ENCODE results near the gene MINDY2. TPM values are rescaled to one million over a fixed set of nuclear protein-coding genes. Genes with fewer than 3 reads are reported as not detected.

Gene MINDY2
- total and polyA plus RNA-seq, 2 of the 8 experiments (the other 6 are each of a cell fraction or from before 2014, with no cell fraction given) = 3.1 to 25.7 TPM

DNA sequence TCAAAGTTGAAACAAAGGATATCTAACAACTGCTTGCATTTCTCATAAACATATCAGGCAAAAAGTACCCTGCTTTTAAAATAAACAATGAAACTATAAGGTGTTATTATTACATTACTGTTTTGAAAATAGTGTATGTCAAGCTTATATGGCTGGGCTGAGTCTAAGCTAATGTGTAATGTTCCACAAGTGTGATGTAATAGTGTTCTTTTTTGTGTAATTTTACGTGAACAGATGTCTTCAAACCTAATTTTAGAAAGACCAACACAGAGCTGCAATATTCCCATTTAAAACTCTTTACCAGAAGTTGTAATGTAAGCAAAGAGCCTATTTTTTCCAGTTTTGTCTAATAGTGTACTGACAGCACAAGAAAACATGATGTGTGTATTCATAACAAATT is 34.0 kb downstream of the MINDY2 start (continued):
- TF ChIP-seq, protein P1, sequence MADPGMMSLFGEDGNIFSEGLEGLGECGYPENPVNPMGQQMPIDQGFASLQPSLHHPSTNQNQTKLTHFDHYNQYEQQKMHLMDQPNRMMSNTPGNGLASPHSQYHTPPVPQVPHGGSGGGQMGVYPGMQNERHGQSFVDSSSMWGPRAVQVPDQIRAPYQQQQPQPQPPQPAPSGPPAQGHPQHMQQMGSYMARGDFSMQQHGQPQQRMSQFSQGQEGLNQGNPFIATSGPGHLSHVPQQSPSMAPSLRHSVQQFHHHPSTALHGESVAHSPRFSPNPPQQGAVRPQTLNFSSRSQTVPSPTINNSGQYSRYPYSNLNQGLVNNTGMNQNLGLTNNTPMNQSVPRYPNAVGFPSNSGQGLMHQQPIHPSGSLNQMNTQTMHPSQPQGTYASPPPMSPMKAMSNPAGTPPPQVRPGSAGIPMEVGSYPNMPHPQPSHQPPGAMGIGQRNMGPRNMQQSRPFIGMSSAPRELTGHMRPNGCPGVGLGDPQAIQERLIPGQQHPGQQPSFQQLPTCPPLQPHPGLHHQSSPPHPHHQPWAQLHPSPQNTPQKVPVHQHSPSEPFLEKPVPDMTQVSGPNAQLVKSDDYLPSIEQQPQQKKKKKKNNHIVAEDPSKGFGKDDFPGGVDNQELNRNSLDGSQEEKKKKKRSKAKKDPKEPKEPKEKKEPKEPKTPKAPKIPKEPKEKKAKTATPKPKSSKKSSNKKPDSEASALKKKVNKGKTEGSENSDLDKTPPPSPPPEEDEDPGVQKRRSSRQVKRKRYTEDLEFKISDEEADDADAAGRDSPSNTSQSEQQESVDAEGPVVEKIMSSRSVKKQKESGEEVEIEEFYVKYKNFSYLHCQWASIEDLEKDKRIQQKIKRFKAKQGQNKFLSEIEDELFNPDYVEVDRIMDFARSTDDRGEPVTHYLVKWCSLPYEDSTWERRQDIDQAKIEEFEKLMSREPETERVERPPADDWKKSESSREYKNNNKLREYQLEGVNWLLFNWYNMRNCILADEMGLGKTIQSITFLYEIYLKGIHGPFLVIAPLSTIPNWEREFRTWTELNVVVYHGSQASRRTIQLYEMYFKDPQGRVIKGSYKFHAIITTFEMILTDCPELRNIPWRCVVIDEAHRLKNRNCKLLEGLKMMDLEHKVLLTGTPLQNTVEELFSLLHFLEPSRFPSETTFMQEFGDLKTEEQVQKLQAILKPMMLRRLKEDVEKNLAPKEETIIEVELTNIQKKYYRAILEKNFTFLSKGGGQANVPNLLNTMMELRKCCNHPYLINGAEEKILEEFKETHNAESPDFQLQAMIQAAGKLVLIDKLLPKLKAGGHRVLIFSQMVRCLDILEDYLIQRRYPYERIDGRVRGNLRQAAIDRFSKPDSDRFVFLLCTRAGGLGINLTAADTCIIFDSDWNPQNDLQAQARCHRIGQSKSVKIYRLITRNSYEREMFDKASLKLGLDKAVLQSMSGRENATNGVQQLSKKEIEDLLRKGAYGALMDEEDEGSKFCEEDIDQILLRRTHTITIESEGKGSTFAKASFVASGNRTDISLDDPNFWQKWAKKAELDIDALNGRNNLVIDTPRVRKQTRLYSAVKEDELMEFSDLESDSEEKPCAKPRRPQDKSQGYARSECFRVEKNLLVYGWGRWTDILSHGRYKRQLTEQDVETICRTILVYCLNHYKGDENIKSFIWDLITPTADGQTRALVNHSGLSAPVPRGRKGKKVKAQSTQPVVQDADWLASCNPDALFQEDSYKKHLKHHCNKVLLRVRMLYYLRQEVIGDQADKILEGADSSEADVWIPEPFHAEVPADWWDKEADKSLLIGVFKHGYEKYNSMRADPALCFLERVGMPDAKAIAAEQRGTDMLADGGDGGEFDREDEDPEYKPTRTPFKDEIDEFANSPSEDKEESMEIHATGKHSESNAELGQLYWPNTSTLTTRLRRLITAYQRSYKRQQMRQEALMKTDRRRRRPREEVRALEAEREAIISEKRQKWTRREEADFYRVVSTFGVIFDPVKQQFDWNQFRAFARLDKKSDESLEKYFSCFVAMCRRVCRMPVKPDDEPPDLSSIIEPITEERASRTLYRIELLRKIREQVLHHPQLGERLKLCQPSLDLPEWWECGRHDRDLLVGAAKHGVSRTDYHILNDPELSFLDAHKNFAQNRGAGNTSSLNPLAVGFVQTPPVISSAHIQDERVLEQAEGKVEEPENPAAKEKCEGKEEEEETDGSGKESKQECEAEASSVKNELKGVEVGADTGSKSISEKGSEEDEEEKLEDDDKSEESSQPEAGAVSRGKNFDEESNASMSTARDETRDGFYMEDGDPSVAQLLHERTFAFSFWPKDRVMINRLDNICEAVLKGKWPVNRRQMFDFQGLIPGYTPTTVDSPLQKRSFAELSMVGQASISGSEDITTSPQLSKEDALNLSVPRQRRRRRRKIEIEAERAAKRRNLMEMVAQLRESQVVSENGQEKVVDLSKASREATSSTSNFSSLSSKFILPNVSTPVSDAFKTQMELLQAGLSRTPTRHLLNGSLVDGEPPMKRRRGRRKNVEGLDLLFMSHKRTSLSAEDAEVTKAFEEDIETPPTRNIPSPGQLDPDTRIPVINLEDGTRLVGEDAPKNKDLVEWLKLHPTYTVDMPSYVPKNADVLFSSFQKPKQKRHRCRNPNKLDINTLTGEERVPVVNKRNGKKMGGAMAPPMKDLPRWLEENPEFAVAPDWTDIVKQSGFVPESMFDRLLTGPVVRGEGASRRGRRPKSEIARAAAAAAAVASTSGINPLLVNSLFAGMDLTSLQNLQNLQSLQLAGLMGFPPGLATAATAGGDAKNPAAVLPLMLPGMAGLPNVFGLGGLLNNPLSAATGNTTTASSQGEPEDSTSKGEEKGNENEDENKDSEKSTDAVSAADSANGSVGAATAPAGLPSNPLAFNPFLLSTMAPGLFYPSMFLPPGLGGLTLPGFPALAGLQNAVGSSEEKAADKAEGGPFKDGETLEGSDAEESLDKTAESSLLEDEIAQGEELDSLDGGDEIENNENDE (IDR thresholded peaks at IDR 0.05; ENCODE audit: insufficient replicate concordance, low read length) = no peak
- TF ChIP-seq, protein P2, sequence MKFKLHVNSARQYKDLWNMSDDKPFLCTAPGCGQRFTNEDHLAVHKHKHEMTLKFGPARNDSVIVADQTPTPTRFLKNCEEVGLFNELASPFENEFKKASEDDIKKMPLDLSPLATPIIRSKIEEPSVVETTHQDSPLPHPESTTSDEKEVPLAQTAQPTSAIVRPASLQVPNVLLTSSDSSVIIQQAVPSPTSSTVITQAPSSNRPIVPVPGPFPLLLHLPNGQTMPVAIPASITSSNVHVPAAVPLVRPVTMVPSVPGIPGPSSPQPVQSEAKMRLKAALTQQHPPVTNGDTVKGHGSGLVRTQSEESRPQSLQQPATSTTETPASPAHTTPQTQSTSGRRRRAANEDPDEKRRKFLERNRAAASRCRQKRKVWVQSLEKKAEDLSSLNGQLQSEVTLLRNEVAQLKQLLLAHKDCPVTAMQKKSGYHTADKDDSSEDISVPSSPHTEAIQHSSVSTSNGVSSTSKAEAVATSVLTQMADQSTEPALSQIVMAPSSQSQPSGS (IDR thresholded peaks at IDR 0.05; ENCODE audit: low read length) = no peak
- no peak for TF ChIP-seq CBX5 (IDR thresholded peaks at IDR 0.05; ENCODE audit: low read depth, low read length)

Measured in H1 (cell line).